HG02571 (cell line): ENCODE results near the gene EPG5.
"Not testable (repeated sequence)": the region's sequence is repeated elsewhere in the genome, so short reads cannot be mapped to it uniquely, and the experiment has no call there.

Experiments used
- ATAC-seq: cut with Tn5 transposase; IDR thresholded peaks from one replicate; pipeline ENCODE4 v1.9.1; 2021; ENCODE audit warnings: mild to moderate bottlenecking, moderate library complexity; ENCODE audit not compliant: unreplicated experiment

EPG5 gene

DNA sequence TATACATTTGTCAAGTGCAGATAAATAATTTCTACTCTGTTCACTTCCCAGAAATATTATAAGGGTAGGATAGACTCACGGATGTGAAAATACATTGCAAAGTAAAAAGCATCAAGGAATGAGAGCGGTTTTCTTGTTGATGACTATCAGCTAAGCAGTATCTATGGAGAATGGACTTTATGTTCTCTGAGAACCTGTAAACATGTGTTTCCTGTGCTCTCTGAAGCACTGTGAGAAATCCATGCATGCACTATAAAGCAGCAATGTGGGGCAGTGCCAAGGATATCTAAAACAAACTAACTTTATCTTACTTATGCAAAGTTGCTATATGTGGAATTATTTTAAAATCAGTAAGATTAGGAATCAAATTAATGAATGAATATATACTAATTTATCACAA lies 146.1 kb downstream of the EPG5 start:
- ATAC-seq = no peak

DNA sequence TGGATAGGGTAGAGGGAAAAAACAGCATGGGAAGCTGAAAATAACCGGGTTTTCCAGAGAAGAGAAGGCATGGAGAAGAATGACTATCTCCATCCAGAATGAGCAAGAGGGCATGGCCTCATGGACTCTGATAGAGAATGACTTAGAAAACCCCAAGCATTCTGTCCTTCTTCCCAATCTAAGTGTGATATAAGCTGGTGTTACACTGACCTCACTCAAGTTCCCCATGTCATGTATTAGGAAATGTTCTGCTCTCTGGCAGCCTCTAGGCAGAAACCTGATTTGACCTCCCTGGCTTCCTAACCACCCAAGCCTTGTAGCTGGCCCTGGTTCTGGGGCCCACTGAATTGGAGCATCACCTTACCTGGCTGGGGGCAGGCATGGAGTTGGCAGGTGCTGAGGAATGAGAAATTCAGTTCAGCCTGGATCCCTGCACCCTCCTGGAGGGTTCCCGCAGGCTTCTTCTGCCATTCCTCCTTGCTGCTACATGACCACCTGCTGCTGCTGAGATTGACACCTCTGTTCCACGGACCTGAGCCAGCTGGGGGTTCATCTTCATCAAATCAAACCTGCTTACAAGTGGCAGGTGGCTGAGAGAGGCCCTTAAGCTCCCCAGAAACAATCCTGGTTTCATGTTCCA lies 146.9 kb downstream of the EPG5 start:
- no peak for ATAC-seq

DNA sequence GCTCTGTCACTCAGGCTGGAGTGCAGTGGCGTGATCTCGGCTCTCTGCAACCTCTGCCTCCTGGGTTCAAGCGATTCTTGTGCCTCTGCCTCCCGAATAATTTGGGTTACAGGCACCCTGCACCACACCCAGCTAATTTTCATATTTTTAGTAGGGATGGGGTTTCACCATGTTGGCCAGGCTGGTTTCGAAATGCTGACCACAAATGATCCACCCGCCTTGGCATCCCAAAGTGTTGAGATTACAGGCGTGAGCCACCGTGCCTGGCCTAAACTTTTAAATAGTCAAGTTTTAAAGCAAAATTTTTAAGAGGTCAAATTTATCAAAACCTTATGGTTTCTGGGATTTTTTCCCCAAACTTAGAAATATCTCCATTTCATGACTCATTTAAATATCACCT lies 148.4 kb downstream of the EPG5 start:
- ATAC-seq = not testable (repeated sequence)

DNA sequence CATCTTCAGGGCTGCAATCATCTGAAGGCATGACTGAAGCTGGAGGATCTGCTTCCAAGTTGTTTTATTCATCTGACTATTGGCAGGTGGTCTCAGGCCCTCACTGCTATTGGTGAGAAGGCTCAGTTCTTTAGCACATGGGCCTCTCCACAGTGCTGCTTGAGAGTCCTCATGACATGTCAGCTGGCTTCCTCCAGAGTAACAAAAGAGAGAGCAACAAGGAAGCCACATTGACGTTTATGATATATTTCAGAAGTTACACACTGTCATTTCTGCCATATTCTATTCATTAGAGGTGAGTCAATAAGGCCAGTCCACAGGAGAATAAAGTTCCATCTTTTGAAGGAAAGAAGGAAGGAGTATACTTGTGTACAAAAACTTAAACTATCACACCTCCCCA lies 149.6 kb downstream of the EPG5 start:
- no peak for ATAC-seq

DNA sequence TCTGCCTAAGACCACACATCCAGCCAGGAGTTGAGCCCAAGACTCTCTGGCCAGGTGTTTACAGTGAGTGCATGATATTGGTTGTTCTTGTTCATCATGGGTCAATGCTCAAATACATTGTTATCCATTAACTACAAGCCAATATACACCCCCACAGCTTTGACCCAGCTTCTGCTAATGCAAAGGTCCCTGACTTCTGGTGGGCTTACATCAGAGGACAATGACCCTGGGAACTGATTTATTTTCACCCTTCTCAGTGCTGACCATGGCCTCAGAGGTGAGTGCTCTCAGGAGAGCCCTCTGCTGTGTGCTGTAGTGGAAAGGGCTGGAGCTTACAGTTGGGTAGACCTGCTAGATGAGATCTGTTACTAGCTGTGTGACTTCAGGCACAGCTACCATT lies 152.4 kb downstream of the EPG5 start:
- ATAC-seq = not testable (repeated sequence)

DNA sequence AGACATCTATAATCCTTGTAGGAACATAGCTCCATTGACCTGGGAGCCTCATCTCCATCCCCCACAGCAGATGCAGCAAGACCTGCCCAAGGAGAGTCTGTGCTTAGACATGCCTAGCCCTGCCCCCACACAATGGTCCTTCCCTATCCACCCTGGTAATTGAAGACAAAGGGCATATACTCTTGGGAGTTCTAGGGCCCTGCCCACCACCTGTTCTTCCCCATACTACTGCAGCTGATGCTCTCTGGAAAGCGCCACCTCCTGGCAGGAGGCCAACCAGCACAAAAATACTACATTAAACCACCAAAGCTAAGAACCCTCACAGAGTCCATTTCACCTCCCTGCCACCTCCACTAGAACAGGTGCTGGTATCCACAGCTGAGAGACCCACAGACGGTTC lies 160.0 kb downstream of the EPG5 start:
- ATAC-seq = not testable (repeated sequence)

DNA sequence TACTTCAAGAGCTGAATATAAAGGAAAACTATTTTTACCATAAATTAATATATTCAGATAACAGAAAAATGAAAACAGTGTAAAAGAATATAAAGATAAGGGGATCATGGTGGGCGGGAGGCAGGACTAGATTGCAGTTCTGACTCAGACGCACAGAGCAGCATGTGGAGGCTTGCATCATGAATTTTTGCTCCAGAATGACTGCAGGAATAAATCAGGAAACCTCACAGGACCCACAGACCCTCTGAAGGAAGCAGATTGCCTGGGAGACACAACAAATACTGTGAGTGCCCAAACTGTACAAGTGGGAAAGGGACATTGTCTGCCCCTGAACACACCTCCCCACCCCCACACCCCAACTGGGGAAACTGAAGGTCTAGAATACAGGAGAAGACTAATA lies 160.9 kb downstream of the EPG5 start:
- no peak for ATAC-seq

DNA sequence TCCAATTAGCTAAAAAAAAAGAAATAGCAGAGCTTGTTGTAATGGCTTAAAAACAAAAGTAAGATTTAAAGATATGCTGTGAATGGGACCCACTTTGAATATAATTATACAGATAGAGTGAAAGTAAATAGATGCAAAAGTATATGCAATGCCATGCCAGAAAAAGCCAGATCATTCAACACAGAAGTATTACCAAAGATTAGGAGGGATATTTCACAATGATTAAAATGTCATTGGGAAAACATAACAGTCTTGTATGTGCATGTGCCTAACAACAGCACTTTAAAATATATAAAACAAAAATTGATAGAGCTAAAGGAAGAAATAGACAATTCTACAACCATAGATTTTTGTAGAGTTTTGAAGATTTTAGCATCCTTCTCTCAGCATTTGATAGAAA lies 161.6 kb downstream of the EPG5 start:
- no peak for ATAC-seq

DNA sequence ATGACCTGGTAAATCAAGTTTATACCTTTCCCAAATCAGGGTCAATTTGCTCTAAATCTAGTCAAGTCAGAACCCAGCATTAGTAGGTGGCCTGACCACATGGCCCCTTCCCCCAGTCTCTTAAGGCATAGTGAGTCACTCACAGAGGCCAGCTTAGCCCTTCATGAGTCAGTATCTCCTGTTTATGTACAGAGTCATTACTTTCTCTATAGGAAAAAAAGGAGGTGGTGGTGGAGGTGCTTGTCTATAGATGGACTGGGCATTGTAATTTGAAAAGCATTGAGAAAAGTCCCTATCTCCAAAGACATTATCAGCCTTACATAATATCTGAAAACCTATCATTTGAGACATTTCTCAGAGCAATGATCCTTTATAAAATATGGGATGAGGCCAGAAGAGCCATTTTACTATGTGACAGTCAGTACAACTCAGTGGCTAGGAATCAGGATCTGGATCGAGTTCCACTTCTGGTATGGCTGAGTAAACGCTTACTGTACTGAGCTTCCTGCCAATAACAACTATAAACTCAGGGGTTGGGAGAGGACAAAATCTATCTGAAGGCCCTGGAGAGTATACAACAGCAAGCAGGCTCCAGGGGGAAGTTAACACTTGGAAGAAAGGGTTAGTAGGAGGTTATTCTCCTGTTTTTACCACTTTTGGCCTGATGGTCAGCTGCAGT lies 164.2 kb downstream of the EPG5 start:
- ATAC-seq = no peak

DNA sequence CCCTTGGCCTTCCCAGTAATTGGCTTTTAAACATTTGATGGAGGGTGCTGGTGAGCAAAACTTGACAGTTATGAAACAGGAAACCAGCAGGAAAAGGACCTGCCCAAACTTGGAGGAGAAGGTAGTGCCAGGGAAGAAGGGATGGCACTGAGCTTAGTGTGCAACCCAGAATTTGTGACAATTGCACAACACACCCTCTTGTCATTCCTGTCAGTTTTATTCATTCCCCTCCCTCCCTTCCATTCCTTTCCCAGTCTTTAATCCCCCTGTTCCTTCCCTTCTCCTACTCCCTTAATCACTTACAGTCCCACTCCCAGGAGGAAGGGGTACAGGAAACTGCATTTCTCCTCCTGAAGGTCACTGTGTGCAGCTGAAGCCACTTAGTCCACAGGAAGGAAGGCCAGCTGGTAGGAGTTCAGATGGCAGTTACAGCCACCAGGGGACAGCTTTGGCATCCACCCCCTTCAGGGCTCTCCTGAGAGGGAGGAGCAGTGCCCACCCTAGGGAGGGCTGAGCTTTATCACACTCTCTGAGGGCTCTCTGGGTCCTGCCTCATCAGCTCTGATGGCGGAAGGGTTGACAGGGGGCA lies 165.6 kb downstream of the EPG5 start:
- ATAC-seq = no peak
